ENCODE data around the gene GPX3. TPM values are rescaled to one million over a fixed set of nuclear protein-coding genes. Genes with fewer than 3 reads are reported as not detected.

GPX3 gene
- total RNA-seq, 5 donors from 2014 or later (not counting 1 experiment from before 2014, with no cell fraction given), result 0.49 to 1.6 (median 1.4) TPM; not detected in 2

DNA sequence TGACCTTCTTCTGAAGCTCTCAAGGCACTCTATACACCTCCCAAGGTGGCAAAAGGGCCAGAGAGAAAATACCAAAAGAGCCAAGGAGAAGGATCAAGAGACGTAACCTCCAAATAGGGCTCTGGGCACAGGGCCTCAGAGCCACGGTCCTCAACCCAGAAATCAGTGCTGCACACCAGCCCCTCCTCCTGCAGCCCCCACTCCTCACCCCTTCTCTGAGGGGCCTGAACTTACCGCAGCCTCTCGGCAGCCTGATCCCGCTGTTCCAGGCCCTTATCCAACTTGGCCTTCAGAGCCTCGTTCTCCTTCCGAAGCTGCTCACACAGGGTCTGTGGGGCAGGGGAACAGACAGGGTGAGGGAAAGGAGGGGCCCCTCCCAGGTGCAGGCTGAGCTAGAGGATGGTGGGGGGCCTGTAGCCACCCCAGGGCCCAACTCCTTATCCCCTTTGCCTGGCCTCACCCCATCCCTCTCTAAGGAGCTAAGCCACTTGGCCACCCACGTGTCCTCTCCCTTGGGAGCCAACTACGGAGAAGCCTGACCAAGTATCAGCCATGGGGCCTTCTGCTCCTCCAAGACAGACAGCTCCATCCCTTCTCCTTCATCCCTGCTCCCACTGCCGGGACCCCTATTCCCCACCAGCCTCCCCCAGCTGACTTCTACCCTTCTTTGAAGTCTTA lies 31.7 kb downstream of the GPX3 start:
- Histone ChIP-seq H3K27me3 (replicated peaks in 1 of 2; ENCODE audit: control insufficient read depth in 2 of 2, extremely low read depth in 1 of 2, insufficient read depth in 2 of 2, low read length in 1 of 2) (no peaks in the 10 kb centered on the region), H3K4me1 (ENCODE audit: control insufficient read depth in 1 of 2, extremely low read depth in 1 of 2, insufficient read depth in 2 of 2, low read length in 2 of 2) (no peaks in the 10 kb centered on the region), H3K27ac (ENCODE audit: low read length) (no peak overlapping the region), H3K4me3 (ENCODE audit: control insufficient read depth in 1 of 2, extremely low read depth in 1 of 2, low read length in 1 of 2) (no peak overlapping the region), H3K36me3 (ENCODE audit: control insufficient read depth in 2 of 2, extremely low read depth in 1 of 2, insufficient read depth in 1 of 2, low read length in 1 of 2) (peaks cover 47 to 90% of the 10 kb centered on the region in 2 donors), H3K9me3 (no peaks in the 10 kb centered on the region)
- ATAC-seq (replicated peaks in 1 of 4), result peak in 1 of 4 experiments; percentile 28
- ChIA-PET POLR2A (interaction anchor here in 1 of 2 donors (0.6 to 0.7 kb wide), 2 partner anchors 12 to 34 kb away, joined by 3 to 4 read pairs; no protein-coding TSS in a partner anchor), CTCF (interaction anchor here (0.6 to 6.5 kb wide), 26 partner anchors 9 to 193 kb away, joined by 3 to 110 read pairs (median 4); no protein-coding TSS in a partner anchor)
- H3K4me1 Mint-ChIP-seq, result peaks cover 10 to 14% (median 13%) of the 10 kb centered on the region in 3 donors
- H3K4me3 Mint-ChIP-seq, result no peak overlapping the region
- peaks cover 73% of the 10 kb centered on the region for H3K36me3 Mint-ChIP-seq
- DNase-seq, result no peak
- peak overlapping the region in 1 of 2 donors; percentile 46 for H3K27ac Mint-ChIP-seq
- no peaks in the 10 kb centered on the region for H3K27me3 Mint-ChIP-seq
- WGBS (ENCODE audit: insufficient coverage), result 99% methylated on average over 10 of the region's 10 CpGs
- no peaks in the 10 kb centered on the region for H3K9me3 Mint-ChIP-seq

DNA sequence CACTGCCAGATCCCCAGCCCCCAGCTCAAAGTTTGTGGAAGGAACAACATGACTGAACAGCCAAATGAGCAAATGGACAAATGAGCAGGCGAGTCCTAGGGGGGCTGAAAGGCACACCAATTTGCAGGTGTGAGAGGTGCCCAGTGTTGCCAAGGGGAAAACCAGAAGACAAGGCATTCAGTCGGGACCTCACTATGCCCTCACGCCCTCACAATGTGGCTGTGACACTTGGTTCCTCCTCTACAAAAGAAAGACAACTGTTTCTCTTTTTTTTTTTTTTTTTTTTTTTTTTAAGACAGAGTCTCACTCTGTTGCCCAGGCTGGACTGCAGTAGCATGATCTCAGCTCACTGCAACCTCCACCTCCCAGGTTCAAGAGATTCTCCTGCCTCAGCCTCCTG lies 32.4 kb downstream of the GPX3 start:
- no peaks in the 10 kb centered on the region for H3K4me1 ChIP-seq (ENCODE audit: control insufficient read depth in 1 of 2, extremely low read depth in 1 of 2, insufficient read depth in 2 of 2, low read length in 2 of 2)
- no peak overlapping the region for H3K4me3 ChIP-seq (ENCODE audit: control insufficient read depth in 1 of 2, extremely low read depth in 1 of 2, low read length in 1 of 2)
- no peak for DNase-seq
- no peak overlapping the region for H3K27ac ChIP-seq (ENCODE audit: low read length)
- Mint-ChIP-seq H3K9me3 (no peaks in the 10 kb centered on the region), H3K27ac (no peak overlapping the region), H3K27me3 (no peaks in the 10 kb centered on the region), H3K4me3 (no peak overlapping the region), H3K36me3 (peaks cover 70% of the 10 kb centered on the region), H3K4me1 (peaks cover 10 to 15% (median 13%) of the 10 kb centered on the region in 3 donors)
- no peak for ATAC-seq (replicated peaks in 1 of 4)
- 83% methylated on average over 2 of the region's 3 CpGs for WGBS (ENCODE audit: insufficient coverage)
- H3K36me3 ChIP-seq (ENCODE audit: control insufficient read depth in 2 of 2, extremely low read depth in 1 of 2, insufficient read depth in 1 of 2, low read length in 1 of 2), result peaks cover 40 to 90% of the 10 kb centered on the region in 2 donors
- CTCF ChIA-PET, result interaction anchor here (0.6 to 6.5 kb wide), 19 partner anchors 8 to 141 kb away, joined by 3 to 110 read pairs (median 4); no protein-coding TSS in a partner anchor
- POLR2A ChIA-PET, result interaction anchor here in 1 of 2 donors (0.7 kb wide), 1 partner anchor 24 kb away, joined by 11 read pairs; no protein-coding TSS in a partner anchor
- H3K27me3 ChIP-seq (replicated peaks in 1 of 2; ENCODE audit: control insufficient read depth in 2 of 2, extremely low read depth in 1 of 2, insufficient read depth in 2 of 2, low read length in 1 of 2), result no peaks in the 10 kb centered on the region
- no peaks in the 10 kb centered on the region for H3K9me3 ChIP-seq

DNA sequence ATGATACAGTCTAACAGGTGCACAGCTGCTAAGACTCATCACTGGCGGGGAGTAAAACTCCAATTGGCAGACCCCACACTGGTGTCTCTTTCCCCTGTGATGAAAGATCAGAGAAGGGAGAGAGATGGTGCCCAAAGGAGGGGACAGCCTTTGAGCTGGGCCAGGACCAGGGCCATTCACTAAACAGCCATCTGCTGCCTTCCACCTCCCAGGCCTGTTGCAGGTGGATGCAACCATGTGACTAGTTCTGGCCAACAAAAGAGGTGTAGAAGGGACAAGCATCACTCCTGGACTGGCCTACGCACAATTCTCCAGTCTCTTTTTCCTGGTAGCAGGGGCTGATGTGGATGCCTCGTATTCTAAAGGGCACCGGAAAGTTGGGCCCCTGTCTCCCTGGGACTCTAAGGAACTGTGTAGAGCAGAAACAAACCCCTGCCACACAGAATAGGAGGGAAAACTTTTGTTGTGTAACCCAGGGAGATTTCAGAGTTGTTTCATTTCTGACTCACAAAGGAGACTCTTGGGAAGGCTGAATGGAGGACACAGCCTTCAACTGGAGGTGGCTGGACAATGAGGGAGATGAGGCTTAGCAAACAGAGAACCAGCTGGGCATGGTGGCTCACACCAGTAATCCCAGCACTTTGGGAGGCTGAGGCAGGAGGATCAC lies 33.5 kb downstream of the GPX3 start:
- Mint-ChIP-seq H3K4me1 (peaks cover 7 to 17% (median 10%) of the 10 kb centered on the region in 3 donors), H3K36me3 (peaks cover 66% of the 10 kb centered on the region), H3K27ac (peak overlapping the region in 1 of 2 donors; percentile 34), H3K27me3 (no peaks in the 10 kb centered on the region), H3K9me3 (no peaks in the 10 kb centered on the region), H3K4me3 (no peak overlapping the region)
- H3K27me3 ChIP-seq (replicated peaks in 1 of 2; ENCODE audit: control insufficient read depth in 2 of 2, extremely low read depth in 1 of 2, insufficient read depth in 2 of 2, low read length in 1 of 2), result no peaks in the 10 kb centered on the region
- WGBS (ENCODE audit: insufficient coverage), result no CpG with 5 or more reads among the region's 4 CpGs
- CTCF ChIA-PET, result interaction anchor here in 1 of 2 donors (0.9 to 6.5 kb wide), 2 partner anchors 62 kb away, joined by 3 to 110 read pairs; no protein-coding TSS in a partner anchor
- H3K36me3 ChIP-seq (ENCODE audit: control insufficient read depth in 2 of 2, extremely low read depth in 1 of 2, insufficient read depth in 1 of 2, low read length in 1 of 2), result peaks cover 34 to 90% of the 10 kb centered on the region in 2 donors
- H3K4me3 ChIP-seq (ENCODE audit: control insufficient read depth in 1 of 2, extremely low read depth in 1 of 2, low read length in 1 of 2), result no peak overlapping the region
- H3K9me3 ChIP-seq, result no peaks in the 10 kb centered on the region
- H3K27ac ChIP-seq (ENCODE audit: low read length), result no peak overlapping the region
- POLR2A ChIA-PET, result no interaction called here
- no peak for DNase-seq
- peaks cover 0 to under 1% of the 10 kb centered on the region in 2 experiments for H3K4me1 ChIP-seq (ENCODE audit: control insufficient read depth in 1 of 2, extremely low read depth in 1 of 2, insufficient read depth in 2 of 2, low read length in 2 of 2)
- no peak for ATAC-seq (replicated peaks in 1 of 4)

DNA sequence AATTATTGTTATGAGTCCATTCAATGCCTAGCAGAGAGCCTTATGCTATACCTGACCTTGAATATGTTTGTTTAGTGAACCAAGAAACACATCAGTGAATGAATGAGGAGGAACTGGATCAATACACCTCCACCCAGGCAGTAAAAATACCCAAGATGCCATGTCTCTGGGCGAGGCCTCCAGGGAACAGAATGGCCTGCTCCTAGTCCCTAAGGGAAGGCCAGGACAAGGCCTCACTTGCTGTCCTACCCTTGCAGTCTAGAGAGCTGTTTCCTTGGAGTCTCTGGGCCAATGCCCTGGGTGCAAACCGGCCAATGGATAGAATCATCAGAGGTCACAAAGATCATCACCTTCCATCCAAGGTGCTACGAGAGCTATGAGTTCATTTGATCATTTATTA lies 34.3 kb downstream of the GPX3 start:
- ATAC-seq (replicated peaks in 1 of 4) (no peak), DNase-seq (no peak)
- no peaks in the 10 kb centered on the region for H3K27me3 ChIP-seq (replicated peaks in 1 of 2; ENCODE audit: control insufficient read depth in 2 of 2, extremely low read depth in 1 of 2, insufficient read depth in 2 of 2, low read length in 1 of 2)
- no peaks in the 10 kb centered on the region for H3K9me3 Mint-ChIP-seq
- no peak overlapping the region for H3K4me3 ChIP-seq (ENCODE audit: control insufficient read depth in 1 of 2, extremely low read depth in 1 of 2, low read length in 1 of 2)
- peaks cover 15 to 25% (median 15%) of the 10 kb centered on the region in 3 donors for H3K4me1 Mint-ChIP-seq
- H3K27ac Mint-ChIP-seq, result no peak overlapping the region
- ChIA-PET POLR2A (interaction anchor here in 1 of 2 donors (0.6 kb wide), 1 partner anchor 87 kb away, joined by 3 read pairs; no protein-coding TSS in a partner anchor), CTCF (interaction anchor here (0.9 to 1.3 kb wide), 3 partner anchors 39 to 61 kb away, joined by 3 to 8 read pairs (median 3); no protein-coding TSS in a partner anchor)
- H3K4me3 Mint-ChIP-seq, result no peak overlapping the region
- no peak overlapping the region for H3K27ac ChIP-seq (ENCODE audit: low read length)
- no peaks in the 10 kb centered on the region for H3K27me3 Mint-ChIP-seq
- no peaks in the 10 kb centered on the region for H3K9me3 ChIP-seq
- H3K36me3 Mint-ChIP-seq, result peaks cover 66% of the 10 kb centered on the region
- WGBS (ENCODE audit: insufficient coverage), result 80% methylated on average over 1 of the region's 3 CpGs
- H3K4me1 ChIP-seq (ENCODE audit: control insufficient read depth in 1 of 2, extremely low read depth in 1 of 2, insufficient read depth in 2 of 2, low read length in 2 of 2), result peaks cover 0 to 8% of the 10 kb centered on the region in 2 experiments
- H3K36me3 ChIP-seq (ENCODE audit: control insufficient read depth in 2 of 2, extremely low read depth in 1 of 2, insufficient read depth in 1 of 2, low read length in 1 of 2), result peaks cover 27 to 89% of the 10 kb centered on the region in 2 donors

DNA sequence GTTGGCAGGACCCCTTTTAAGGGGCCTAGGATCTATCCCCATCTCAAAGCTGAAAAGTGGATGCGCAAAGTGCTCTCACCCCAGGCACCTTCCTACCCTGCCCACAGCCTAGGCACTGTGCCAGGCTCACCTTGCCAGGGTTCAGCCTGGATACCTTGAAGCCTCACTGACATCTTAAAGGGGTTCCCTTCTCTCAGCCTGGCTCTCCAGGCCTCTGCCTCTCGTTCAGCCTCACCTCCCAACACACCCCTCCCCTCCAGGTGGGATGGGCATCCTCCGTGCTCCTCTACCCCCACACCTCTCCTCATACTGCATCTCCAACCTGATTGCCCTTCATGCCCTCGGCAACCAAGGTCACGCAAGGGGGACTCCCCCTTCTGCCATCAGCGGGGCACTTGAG lies 34.9 kb downstream of the GPX3 start:
- no peaks in the 10 kb centered on the region for H3K27me3 Mint-ChIP-seq
- peaks cover 24 to 88% of the 10 kb centered on the region in 2 donors for H3K36me3 ChIP-seq (ENCODE audit: control insufficient read depth in 2 of 2, extremely low read depth in 1 of 2, insufficient read depth in 1 of 2, low read length in 1 of 2)
- no peaks in the 10 kb centered on the region for H3K9me3 Mint-ChIP-seq
- no peak overlapping the region for H3K27ac ChIP-seq (ENCODE audit: low read length)
- ATAC-seq (replicated peaks in 1 of 4) (no peak), DNase-seq (no peak)
- no peaks in the 10 kb centered on the region for H3K27me3 ChIP-seq (replicated peaks in 1 of 2; ENCODE audit: control insufficient read depth in 2 of 2, extremely low read depth in 1 of 2, insufficient read depth in 2 of 2, low read length in 1 of 2)
- 93% methylated on average over 4 of the region's 6 CpGs for WGBS (ENCODE audit: insufficient coverage)
- peaks cover 21 to 31% (median 22%) of the 10 kb centered on the region in 3 donors for H3K4me1 Mint-ChIP-seq
- H3K27ac Mint-ChIP-seq, result no peak overlapping the region
- no peak overlapping the region for H3K4me3 ChIP-seq (ENCODE audit: control insufficient read depth in 1 of 2, extremely low read depth in 1 of 2, low read length in 1 of 2)
- no peak overlapping the region for H3K4me3 Mint-ChIP-seq
- H3K4me1 ChIP-seq (ENCODE audit: control insufficient read depth in 1 of 2, extremely low read depth in 1 of 2, insufficient read depth in 2 of 2, low read length in 2 of 2), result peaks cover 0 to 14% of the 10 kb centered on the region in 2 experiments
- ChIA-PET CTCF (interaction anchor here (0.9 to 1.3 kb wide), 3 partner anchors 38 to 60 kb away, joined by 3 to 8 read pairs (median 5); no protein-coding TSS in a partner anchor), POLR2A (no interaction called here)
- H3K9me3 ChIP-seq, result no peaks in the 10 kb centered on the region
- H3K36me3 Mint-ChIP-seq, result peaks cover 64% of the 10 kb centered on the region
